Activated B cell treated with CpG ODN at 0.5 μM for 24 hours (primary cell): Measurements from ENCODE around the gene MRPL55. TPM values are rescaled to one million over a fixed set of nuclear protein-coding genes. Genes with fewer than 3 reads are reported as not detected.

Source experiments
- ATAC-seq: fragments of 200-7000 bp; cut with Tn5 transposase; one replicate; pipeline ENCODE4 v1.10.0; 2021; ENCODE audit warnings: low read depth, mild to moderate bottlenecking, moderate library complexity
- CTCF ChIA-PET: fragments of 350-600 bp; sonication (Branson Sonifier 250); formaldehyde crosslinking; loops from one replicate; lab custom pipeline; 2021; ENCODE audit warnings: antibody characterized with exemption; lab: Charles Lee
- POLR2A ChIA-PET: fragments of 350-600 bp; sonication (Branson Sonifier 250); formaldehyde crosslinking; loops from one replicate; lab custom pipeline; 2021; ENCODE audit warnings: antibody characterized with exemption; lab: Charles Lee
- DNase-seq: peaks from one replicate; pipeline ENCODE4 v3.0.0; 2022
- H3K27ac Mint-ChIP-seq: one replicate; pipeline ENCODE4 v1.8.0; 2020; ENCODE audit warnings: mixed read lengths
- H3K27me3 Mint-ChIP-seq: one replicate; pipeline ENCODE4 v1.8.0; 2021; ENCODE audit warnings: mixed read lengths
- H3K36me3 Mint-ChIP-seq: one replicate; pipeline ENCODE4 v1.8.0; 2021; ENCODE audit warnings: low read depth, mixed read lengths
- H3K4me1 Mint-ChIP-seq: one replicate; pipeline ENCODE4 v1.8.0; 2021; ENCODE audit warnings: mixed read lengths
- H3K4me3 Mint-ChIP-seq: one replicate; pipeline ENCODE4 v1.8.0; 2020; ENCODE audit warnings: mild to moderate bottlenecking, mixed read lengths
- H3K9me3 Mint-ChIP-seq: one replicate; pipeline ENCODE4 v1.8.0; 2020; ENCODE audit warnings: mixed read lengths
- intact Hi-C: fragments of 100-400 bp; cut with micrococcal nuclease; formaldehyde crosslinking; loops from one replicate; pipeline ENCODE4 v1.15.1; 2024
- total RNA-seq: library from RNA; stranded (reverse); gene quantifications from 2 replicates; pipeline ENCODE4 v1.2.3, GENCODE V29; 2022
- TF ChIP-seq, protein P1 (sequence below): fragments of 200-600 bp; IDR thresholded peaks from one replicate; pipeline ENCODE4 v1.8.0; 2022; ENCODE audit warnings: antibody characterized with exemption, mild to moderate bottlenecking

The MRPL55 gene
- total RNA-seq, 1 donor from 2014 or later, result 34.0 TPM

DNA sequence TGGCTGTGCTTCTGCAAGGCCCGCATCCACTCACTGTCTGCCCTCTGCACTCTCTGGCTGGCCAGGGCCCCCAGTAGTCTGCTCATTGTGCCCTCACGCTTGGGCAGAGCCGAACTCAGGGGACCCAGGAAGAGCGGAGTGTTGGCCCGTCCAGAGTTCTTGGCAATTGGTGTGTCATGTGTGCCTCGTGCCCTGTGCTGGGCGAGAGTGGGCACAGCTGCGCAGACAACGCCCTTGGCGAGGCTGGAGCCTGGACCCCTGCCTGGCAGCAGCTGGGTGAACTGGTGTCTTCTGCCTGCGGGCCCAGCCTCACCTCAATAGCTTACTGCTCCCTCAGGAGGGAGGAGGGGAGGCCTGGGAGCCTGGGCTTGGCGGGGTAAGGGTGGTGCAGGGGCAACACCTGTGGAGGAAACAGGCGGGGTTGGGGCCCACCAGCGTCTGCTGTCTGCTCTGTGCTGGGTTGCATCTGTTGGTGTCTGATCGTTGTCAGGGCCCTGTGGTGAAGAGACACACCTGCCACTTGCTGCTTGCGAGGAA lies 33.1 kb upstream of the MRPL55 start:
- Mint-ChIP-seq H3K27me3 (no peaks in the 10 kb centered on the region), H3K9me3 (no peaks in the 10 kb centered on the region), H3K36me3 (peaks cover 18% of the 10 kb centered on the region), H3K27ac (no peak overlapping the region), H3K4me1 (peaks cover 61% of the 10 kb centered on the region), H3K4me3 (no peak overlapping the region)
- intact Hi-C loops, result no loop called here
- ChIA-PET POLR2A (interaction anchor here (2.1 kb wide), 1 partner anchor 23 kb away, joined by 17 read pairs; the partner anchor contains the start of gene IBA57), CTCF (interaction anchor here (1.5 kb wide), 1 partner anchor 23 kb away, joined by 4 read pairs; the partner anchor contains the start of gene IBA57)
- DNase-seq (no peak), ATAC-seq (no peak)
- TF ChIP-seq, protein P1, sequence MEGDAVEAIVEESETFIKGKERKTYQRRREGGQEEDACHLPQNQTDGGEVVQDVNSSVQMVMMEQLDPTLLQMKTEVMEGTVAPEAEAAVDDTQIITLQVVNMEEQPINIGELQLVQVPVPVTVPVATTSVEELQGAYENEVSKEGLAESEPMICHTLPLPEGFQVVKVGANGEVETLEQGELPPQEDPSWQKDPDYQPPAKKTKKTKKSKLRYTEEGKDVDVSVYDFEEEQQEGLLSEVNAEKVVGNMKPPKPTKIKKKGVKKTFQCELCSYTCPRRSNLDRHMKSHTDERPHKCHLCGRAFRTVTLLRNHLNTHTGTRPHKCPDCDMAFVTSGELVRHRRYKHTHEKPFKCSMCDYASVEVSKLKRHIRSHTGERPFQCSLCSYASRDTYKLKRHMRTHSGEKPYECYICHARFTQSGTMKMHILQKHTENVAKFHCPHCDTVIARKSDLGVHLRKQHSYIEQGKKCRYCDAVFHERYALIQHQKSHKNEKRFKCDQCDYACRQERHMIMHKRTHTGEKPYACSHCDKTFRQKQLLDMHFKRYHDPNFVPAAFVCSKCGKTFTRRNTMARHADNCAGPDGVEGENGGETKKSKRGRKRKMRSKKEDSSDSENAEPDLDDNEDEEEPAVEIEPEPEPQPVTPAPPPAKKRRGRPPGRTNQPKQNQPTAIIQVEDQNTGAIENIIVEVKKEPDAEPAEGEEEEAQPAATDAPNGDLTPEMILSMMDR, result no peak

DNA sequence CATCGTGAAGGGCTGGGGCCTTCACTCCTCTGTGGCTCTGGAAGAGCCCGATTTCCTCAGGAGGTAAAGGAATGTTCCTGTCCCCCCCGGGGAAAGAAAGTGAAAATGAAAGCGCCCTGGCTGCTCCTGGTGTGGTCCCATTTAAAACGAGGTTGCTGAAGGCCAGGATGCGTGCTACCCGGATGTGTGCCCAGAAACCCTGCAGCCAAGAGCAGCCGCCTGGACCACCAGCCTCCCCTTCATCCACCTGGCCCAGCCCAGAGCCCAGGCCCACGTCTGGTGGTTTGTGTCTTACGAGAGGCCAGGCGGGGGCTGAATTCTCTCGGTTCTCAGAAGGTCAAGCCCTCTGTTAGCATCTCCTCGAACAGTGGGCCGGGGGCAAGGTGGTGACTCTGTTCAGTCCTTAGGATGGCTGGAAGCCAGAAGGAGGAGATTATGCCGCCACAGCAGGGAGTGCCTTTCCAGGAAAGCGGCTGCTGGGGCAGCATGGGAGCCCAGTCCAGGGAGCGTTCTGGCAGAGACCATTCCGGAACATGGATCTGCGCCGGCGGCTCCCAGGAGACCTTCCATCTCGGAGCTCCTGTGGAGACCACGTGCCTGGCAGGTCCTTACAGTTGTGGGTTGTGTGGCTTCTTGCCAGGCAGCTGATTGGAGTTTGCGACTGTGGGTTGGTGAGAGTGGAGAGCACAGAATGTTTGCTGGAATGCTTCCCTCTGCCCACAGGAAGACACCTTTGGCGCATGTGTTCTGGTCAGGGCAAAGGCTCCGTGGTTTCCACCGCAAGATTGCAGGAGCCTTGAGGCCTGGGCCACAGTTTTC lies 32.3 kb upstream of the MRPL55 start:
- H3K36me3 Mint-ChIP-seq, result peaks cover 13% of the 10 kb centered on the region
- ChIA-PET POLR2A (interaction anchor here (1.5 to 5.1 kb wide), 3 partner anchors 24 to 72 kb away, joined by 4 to 134 read pairs (median 17); partner anchors contain the start of gene IBA57), CTCF (interaction anchor here (1.4 kb wide), 1 partner anchor 24 kb away, joined by 12 read pairs; the partner anchor contains the start of gene IBA57)
- intact Hi-C loops, result loop anchor here (2.0 kb wide), 2 partner anchors 33 to 265 kb away; partner anchors contain the start of gene TRIM11
- TF ChIP-seq, protein P1, result no peak
- H3K27ac Mint-ChIP-seq, result peak overlapping the region; percentile 99
- peak overlapping the region; percentile 96 for H3K4me3 Mint-ChIP-seq
- ATAC-seq, result no peak
- peaks cover 69% of the 10 kb centered on the region for H3K4me1 Mint-ChIP-seq
- no peaks in the 10 kb centered on the region for H3K9me3 Mint-ChIP-seq
- no peak for DNase-seq
- H3K27me3 Mint-ChIP-seq, result no peaks in the 10 kb centered on the region

DNA sequence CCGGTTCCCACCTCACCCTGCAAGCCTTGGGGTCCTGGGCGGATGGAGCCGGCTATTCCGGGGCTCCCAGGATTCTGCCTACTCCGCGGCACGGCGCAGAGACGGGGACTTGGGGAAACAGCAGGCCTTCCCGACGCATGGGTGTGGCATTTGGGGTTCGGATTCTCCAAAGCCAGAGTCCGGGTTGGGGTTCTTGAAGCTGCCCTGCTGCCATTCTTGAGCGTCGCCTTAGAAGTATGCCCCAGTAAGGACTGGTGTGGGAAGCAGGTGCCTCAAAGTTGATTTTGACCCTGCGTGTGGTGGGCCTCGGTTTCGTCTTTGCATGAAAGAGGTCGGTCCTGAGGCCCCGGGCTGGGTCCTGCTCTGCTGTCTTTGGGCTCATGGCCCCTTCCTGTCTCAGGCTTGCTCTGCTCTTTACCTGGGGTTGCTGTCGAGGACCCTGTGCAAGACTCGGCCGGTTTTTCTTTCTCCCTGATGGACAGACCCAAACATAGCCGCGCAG lies 31.7 kb upstream of the MRPL55 start:
- POLR2A ChIA-PET, result interaction anchor here (0.6 to 5.1 kb wide), 10 partner anchors 10 to 359 kb away, joined by 3 to 134 read pairs (median 4); partner anchors contain the start of genes ARF1, IBA57, MRPL55 and TRIM11
- peaks cover 7% of the 10 kb centered on the region for H3K36me3 Mint-ChIP-seq
- TF ChIP-seq, protein P1, result no peak
- ATAC-seq (no peak), DNase-seq (peak; percentile 40)
- H3K27ac Mint-ChIP-seq, result peak overlapping the region; percentile 99
- H3K4me3 Mint-ChIP-seq, result peak overlapping the region; percentile 96
- intact Hi-C loops, result loop anchor here (1.0 to 2.0 kb wide), 9 partner anchors 25 to 353 kb away; partner anchors contain the start of genes C1orf35, IBA57, MRPL55 and RNF187
- peaks cover 71% of the 10 kb centered on the region for H3K4me1 Mint-ChIP-seq
- no peaks in the 10 kb centered on the region for H3K9me3 Mint-ChIP-seq
- no peaks in the 10 kb centered on the region for H3K27me3 Mint-ChIP-seq
- CTCF ChIA-PET, result interaction anchor here (1.4 kb wide), 1 partner anchor 25 kb away, joined by 12 read pairs; the partner anchor contains the start of gene IBA57

DNA sequence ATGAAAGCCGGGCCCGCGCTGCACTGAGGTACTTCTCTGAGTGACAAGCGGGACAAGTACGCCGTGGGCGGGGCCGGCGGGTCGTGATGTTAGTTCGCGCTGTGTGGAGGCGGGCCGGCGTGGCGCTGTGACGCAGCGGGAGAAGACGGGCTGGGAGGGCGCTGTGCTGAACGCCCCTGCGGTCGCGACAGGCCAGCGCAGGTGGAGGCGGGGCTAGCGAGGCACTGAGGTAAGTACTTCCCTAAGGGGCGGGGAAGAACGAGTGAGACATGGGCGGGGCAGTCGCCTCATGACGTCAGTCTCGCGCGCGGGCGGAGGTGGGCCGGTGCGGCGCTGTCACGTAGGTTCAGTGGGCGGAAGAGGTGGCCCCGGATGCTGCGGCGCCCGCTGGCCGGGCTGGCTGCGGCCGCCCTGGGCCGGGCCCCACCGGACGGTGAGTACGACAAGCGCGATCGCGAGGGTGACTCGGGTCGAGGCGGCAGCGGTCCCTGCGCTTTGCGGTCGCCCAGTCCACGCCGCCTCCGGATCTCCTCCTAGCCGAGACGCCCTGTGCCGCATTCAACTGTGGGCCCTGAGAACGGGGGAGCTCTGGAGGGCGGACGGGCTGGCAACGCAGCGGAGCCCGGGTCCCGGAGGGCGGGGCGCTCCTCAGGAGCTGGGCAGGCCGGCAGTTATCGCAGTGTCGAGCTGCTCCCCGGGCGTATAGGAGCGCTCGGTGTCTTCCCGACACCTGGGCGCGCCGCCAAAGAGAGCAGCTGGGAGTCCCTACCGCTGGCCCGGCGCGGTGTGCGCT lies 31.0 kb upstream of the MRPL55 start, which contains the start of gene GUK1:
TSS of gene GUK1 (plus strand) at position 349 of the 793 bp plus-strand sequence. CDS start at position 373, 24 bp downstream.
- peak; percentile 99 for DNase-seq
- Mint-ChIP-seq H3K4me1 (peaks cover 71% of the 10 kb centered on the region), H3K27ac (peak within 1 kb of the TSS; percentile 99), H3K4me3 (peak within 1 kb of the TSS; percentile 96), H3K27me3 (no peaks in the 10 kb centered on the region), H3K36me3 (peaks cover 5% of the 10 kb centered on the region), H3K9me3 (no peaks in the 10 kb centered on the region)
- TF ChIP-seq, protein P1, result no peak
- ATAC-seq, result peak; percentile 92
- ChIA-PET POLR2A (interaction anchor here (0.6 to 5.1 kb wide), 11 partner anchors 10 to 360 kb away, joined by 3 to 134 read pairs (median 4); partner anchors contain the start of genes ARF1, IBA57, MRPL55 and TRIM11), CTCF (interaction anchor here (1.4 kb wide), 1 partner anchor 25 kb away, joined by 12 read pairs; the partner anchor contains the start of gene IBA57)
- intact Hi-C loops, result loop anchor here (1.0 to 2.0 kb wide), 10 partner anchors 25 to 353 kb away; partner anchors contain the start of genes ARF1, C1orf35, IBA57 and MRPL55
